SK-N-SH (cell line): Measurements from ENCODE around the gene RNF214. TPM values are rescaled to one million over a fixed set of nuclear protein-coding genes. Genes with fewer than 3 reads are reported as not detected.

Experiments
- CTCF ChIA-PET: fragments of 300-600, 350-600 bp; formaldehyde crosslinking; extraction: SDS; loops from one replicate; lab custom pipeline; 2021; lab: Yijun Ruan, JAX
- POLR2A ChIA-PET: fragments of 350-600 bp; sonication (Branson Sonifier 250); formaldehyde crosslinking; extraction: SDS; loops from one replicate; lab custom pipeline; 2020; ENCODE audit warnings: antibody characterized with exemption, inconsistent platforms; lab: Yijun Ruan, JAX
- DNase-seq: peaks from one replicate; pipeline ENCODE4 v3.0.0; 2012
- H2AFZ ChIP-seq: fragments of 200-600 bp; sonication (generic); 2 replicates; pipeline ENCODE4 v1.8.1; 2016; ENCODE audit warnings: antibody characterized with exemption, mild to moderate bottlenecking, low read depth
- H3F3A ChIP-seq: fragments of 200-600 bp; sonication (generic); replicated peaks from 2 replicates; pipeline ENCODE3; 2016; ENCODE audit warnings: antibody characterized with exemption, mild to moderate bottlenecking; ENCODE audit not compliant: insufficient read depth
- H3K27ac ChIP-seq, 2 experiments: fragments of 200-500 bp in 1 of 2; fragments of 200-600 bp in 1 of 2; sonication (Bioruptor generic) in 1 of 2; sonication (generic), shearing (Covaris generic) in 1 of 2; 2 replicates each; pipeline versions ENCODE4 v1.5.1 to v1.6.1; 2014 to 2016; ENCODE audit warnings: low read depth in 2 of 2, inconsistent platforms in 1 of 2, low read length in 1 of 2, mild to moderate bottlenecking in 1 of 2, mixed read lengths in 1 of 2
- H3K27me3 ChIP-seq: fragments of 200-600 bp; sonication (generic), shearing (Covaris generic); 2 replicates; pipeline ENCODE4 v1.6.1; 2016; ENCODE audit warnings: mixed run types; ENCODE audit not compliant: insufficient read depth
- H3K36me3 ChIP-seq, 2 experiments: fragments of 200-500 bp in 1 of 2; fragments of 200-600 bp in 1 of 2; sonication (Bioruptor generic) in 1 of 2; sonication (generic) in 1 of 2; replicated peaks in 1 of 2; 2 replicates each; pipeline versions ENCODE3 to v1.5.1; 2014 to 2016; ENCODE audit warnings: low read length in 1 of 2, mild to moderate bottlenecking in 1 of 2; ENCODE audit not compliant: insufficient read depth in 2 of 2, control insufficient read depth in 1 of 2
- H3K4me1 ChIP-seq, 2 experiments: fragments of 200-500 bp in 1 of 2; fragments of 200-600 bp in 1 of 2; sonication (Bioruptor generic) in 1 of 2; sonication (generic), shearing (Covaris generic) in 1 of 2; 2 replicates each; pipeline versions ENCODE4 v1.5.1 to v1.6.1; 2014 to 2016; ENCODE audit warnings: low read depth in 1 of 2, low read length in 1 of 2, mixed run types in 1 of 2; ENCODE audit not compliant: insufficient read depth in 2 of 2, control insufficient read depth in 1 of 2
- H3K4me2 ChIP-seq: fragments of 200-600 bp; sonication (generic), shearing (Covaris generic); 2 replicates; pipeline ENCODE4 v1.6.1; 2017; ENCODE audit warnings: mixed run types
- H3K4me3 ChIP-seq, 2 experiments: fragments of 200-500 bp in 1 of 2; fragments of 200-600 bp in 1 of 2; sonication (Bioruptor generic) in 1 of 2; sonication (generic), shearing (Covaris generic) in 1 of 2; 2 replicates each; pipeline versions ENCODE4 v1.5.1 to v1.8.1; 2014 to 2016; ENCODE audit warnings: low read depth in 2 of 2, inconsistent platforms in 1 of 2, low read length in 1 of 2, mild to moderate bottlenecking in 1 of 2, mixed read lengths in 1 of 2, moderate library complexity in 1 of 2
- H3K79me2 ChIP-seq: fragments of 200-600 bp; sonication (generic); 2 replicates; pipeline ENCODE4 v1.8.1; 2017; ENCODE audit warnings: mild to moderate bottlenecking; ENCODE audit not compliant: insufficient read depth
- H3K9ac ChIP-seq: fragments of 200-600 bp; sonication (generic); 2 replicates; pipeline ENCODE4 v1.6.1; 2017; ENCODE audit warnings: mixed run types
- H3K9me2 ChIP-seq: fragments of 200-600 bp; sonication (generic); 2 replicates; pipeline ENCODE4 v1.6.1; 2017; ENCODE audit warnings: mixed run types
- H3K9me3 ChIP-seq: fragments of 200-600 bp; sonication (generic); 2 replicates; pipeline ENCODE4 v1.6.1; 2017; ENCODE audit warnings: mixed run types, mild to moderate bottlenecking, moderate library complexity
- H4K20me1 ChIP-seq: fragments of 200-600 bp; sonication (generic); 2 replicates; pipeline ENCODE4 v1.6.1; 2017; ENCODE audit warnings: mild to moderate bottlenecking, mixed run types; ENCODE audit not compliant: insufficient read depth
- EP300 ChIP-seq, 2 experiments: IDR thresholded peaks; 2 replicates each; pipeline versions ENCODE4 v1.4.0 to v1.6.1; 2012; ENCODE audit warnings: borderline replicate concordance in 1 of 2, low read depth in 1 of 2, low read length in 1 of 2
- FOSL2 ChIP-seq: IDR thresholded peaks from 2 replicates; pipeline ENCODE4 v1.4.0; 2012; ENCODE audit warnings: low read depth, mild to moderate bottlenecking, moderate library complexity, borderline replicate concordance
- FOXJ3 ChIP-seq: sonication (generic); formaldehyde crosslinking; IDR thresholded peaks from 2 replicates; pipeline ENCODE4 v1.5.1; 2020; ENCODE audit warnings: mild to moderate bottlenecking, missing genetic modification reagents
- GABPA ChIP-seq: IDR thresholded peaks from 2 replicates; pipeline ENCODE4 v1.4.0; 2012; ENCODE audit warnings: low read depth, mild to moderate bottlenecking
- GATA2 ChIP-seq: sonication (generic); formaldehyde crosslinking; IDR thresholded peaks from 2 replicates; pipeline ENCODE4 v1.5.0; 2020; ENCODE audit warnings: mild to moderate bottlenecking, missing genetic modification reagents
- JUND ChIP-seq: IDR thresholded peaks from 2 replicates; pipeline ENCODE4 v1.4.0; 2012
- MEF2A ChIP-seq: IDR thresholded peaks from 2 replicates; pipeline ENCODE4 v1.4.0; 2012; ENCODE audit warnings: low read depth, borderline replicate concordance
- NFIC ChIP-seq: IDR thresholded peaks from 2 replicates; pipeline ENCODE4 v1.4.0; 2012; ENCODE audit warnings: borderline replicate concordance
- NRF1 ChIP-seq: IDR thresholded peaks from 2 replicates; pipeline ENCODE4 v1.6.1; 2012; ENCODE audit warnings: low read depth, mild to moderate bottlenecking, low read length
- RFX5 ChIP-seq: IDR thresholded peaks from 2 replicates; pipeline ENCODE4 v1.6.1; 2012; ENCODE audit warnings: mild to moderate bottlenecking, improper control_type of control experiment, low read length
- SIN3A ChIP-seq: IDR thresholded peaks from 2 replicates; pipeline ENCODE4 v1.6.1; 2012; ENCODE audit warnings: low read depth, mild to moderate bottlenecking, low read length, moderate library complexity, borderline replicate concordance
- TCF12 ChIP-seq: IDR thresholded peaks from 2 replicates; pipeline ENCODE4 v1.4.0; 2012
- TEAD4 ChIP-seq: IDR thresholded peaks from 2 replicates; pipeline ENCODE4 v1.4.0; 2012; ENCODE audit warnings: mild to moderate bottlenecking, borderline replicate concordance; ENCODE audit not compliant: insufficient read depth
- USF1 ChIP-seq: IDR thresholded peaks from 2 replicates; pipeline ENCODE4 v1.4.0; 2012; ENCODE audit warnings: low read depth, borderline replicate concordance
- YY1 ChIP-seq: IDR thresholded peaks from 2 replicates; pipeline ENCODE4 v1.4.0; 2012; ENCODE audit warnings: low read depth, mild to moderate bottlenecking
- WGBS: methylation state at CpG from one replicate; pipeline ENCODE4 v1.1.6; 2017; ENCODE audit warnings: low lambda C conversion rate; 5-methylcytosine and 5-hydroxymethylcytosine counted together
- polyA plus RNA-seq, 3 experiments: library from polyadenylated mRNA; depleted of rRNA; stranded (reverse); fragments of >200 nt; gene quantifications; 2 replicates each; pipeline ENCODE4 v1.2.3, GENCODE V29; 2012
- TF ChIP-seq, protein P1 (sequence below): fragments of 150-350 bp; IDR thresholded peaks from 2 replicates; pipeline ENCODE4 v1.6.1; 2016; ENCODE audit warnings: mild to moderate bottlenecking, low read depth, low read length
- TF ChIP-seq, protein P2 (sequence below): IDR thresholded peaks from 2 replicates; pipeline ENCODE4 v1.4.0; 2012; ENCODE audit warnings: low read depth, borderline replicate concordance
- TF ChIP-seq, protein P3 (sequence below): fragments of 150-350 bp; IDR thresholded peaks from 2 replicates; pipeline ENCODE4 v1.6.1; 2017; ENCODE audit warnings: antibody characterized with exemption, low read length, low read depth, borderline replicate concordance
- TF ChIP-seq, protein P4 (sequence below): IDR thresholded peaks from 2 replicates; pipeline ENCODE4 v1.4.0; 2012; ENCODE audit warnings: low read depth
- TF ChIP-seq, protein P5 (sequence below): IDR thresholded peaks from 2 replicates; pipeline ENCODE4; 2012

The RNF214 gene
- polyA plus RNA-seq, 1 of the 3 experiments (the other 2 are of a cell fraction), result 15.4 TPM

GRCh38 chr11:117281869-117282268 lies 49.4 kb downstream of the RNF214 start:
- H3K9ac ChIP-seq, result no peak overlapping the region; the same call in 1 of the 2 replicates
- H3K4me1 ChIP-seq, result peaks cover 0 to 24% of the 10 kb centered on the region in 2 experiments; a peak in 2 of 4 replicates
- H3F3A ChIP-seq, result peaks cover 31% of the 10 kb centered on the region
- H3K27me3 ChIP-seq, result no peaks in the 10 kb centered on the region
- H3K36me3 ChIP-seq, result peaks cover 39 to 46% of the 10 kb centered on the region in 2 experiments
- WGBS, result 96% methylated on average over 7 of the region's 7 CpGs
- H3K4me3 ChIP-seq, result no peak overlapping the region
- peak overlapping the region; percentile 65 for H3K4me2 ChIP-seq
- H3K9me2 ChIP-seq, result no peaks in the 10 kb centered on the region
- DNase-seq, result no peak
- ChIA-PET CTCF (no interaction called here), POLR2A (no interaction called here)
- H3K79me2 ChIP-seq, result peaks cover 3% of the 10 kb centered on the region
- H3K27ac ChIP-seq, result peak overlapping the region in 1 of 2 experiments; percentile 86; a peak in 2 of 4 replicates
- TF ChIP-seq, protein P1, sequence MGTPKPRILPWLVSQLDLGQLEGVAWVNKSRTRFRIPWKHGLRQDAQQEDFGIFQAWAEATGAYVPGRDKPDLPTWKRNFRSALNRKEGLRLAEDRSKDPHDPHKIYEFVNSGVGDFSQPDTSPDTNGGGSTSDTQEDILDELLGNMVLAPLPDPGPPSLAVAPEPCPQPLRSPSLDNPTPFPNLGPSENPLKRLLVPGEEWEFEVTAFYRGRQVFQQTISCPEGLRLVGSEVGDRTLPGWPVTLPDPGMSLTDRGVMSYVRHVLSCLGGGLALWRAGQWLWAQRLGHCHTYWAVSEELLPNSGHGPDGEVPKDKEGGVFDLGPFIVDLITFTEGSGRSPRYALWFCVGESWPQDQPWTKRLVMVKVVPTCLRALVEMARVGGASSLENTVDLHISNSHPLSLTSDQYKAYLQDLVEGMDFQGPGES, result no peak
- no peak for TF ChIP-seq RFX5
- TF ChIP-seq, protein P2, sequence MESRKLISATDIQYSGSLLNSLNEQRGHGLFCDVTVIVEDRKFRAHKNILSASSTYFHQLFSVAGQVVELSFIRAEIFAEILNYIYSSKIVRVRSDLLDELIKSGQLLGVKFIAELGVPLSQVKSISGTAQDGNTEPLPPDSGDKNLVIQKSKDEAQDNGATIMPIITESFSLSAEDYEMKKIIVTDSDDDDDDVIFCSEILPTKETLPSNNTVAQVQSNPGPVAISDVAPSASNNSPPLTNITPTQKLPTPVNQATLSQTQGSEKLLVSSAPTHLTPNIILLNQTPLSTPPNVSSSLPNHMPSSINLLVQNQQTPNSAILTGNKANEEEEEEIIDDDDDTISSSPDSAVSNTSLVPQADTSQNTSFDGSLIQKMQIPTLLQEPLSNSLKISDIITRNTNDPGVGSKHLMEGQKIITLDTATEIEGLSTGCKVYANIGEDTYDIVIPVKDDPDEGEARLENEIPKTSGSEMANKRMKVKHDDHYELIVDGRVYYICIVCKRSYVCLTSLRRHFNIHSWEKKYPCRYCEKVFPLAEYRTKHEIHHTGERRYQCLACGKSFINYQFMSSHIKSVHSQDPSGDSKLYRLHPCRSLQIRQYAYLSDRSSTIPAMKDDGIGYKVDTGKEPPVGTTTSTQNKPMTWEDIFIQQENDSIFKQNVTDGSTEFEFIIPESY, result no peak
- no peak for TF ChIP-seq TEAD4
- no peak for TF ChIP-seq JUND
- TF ChIP-seq FOXJ3, result no peak
- TF ChIP-seq, protein P3, sequence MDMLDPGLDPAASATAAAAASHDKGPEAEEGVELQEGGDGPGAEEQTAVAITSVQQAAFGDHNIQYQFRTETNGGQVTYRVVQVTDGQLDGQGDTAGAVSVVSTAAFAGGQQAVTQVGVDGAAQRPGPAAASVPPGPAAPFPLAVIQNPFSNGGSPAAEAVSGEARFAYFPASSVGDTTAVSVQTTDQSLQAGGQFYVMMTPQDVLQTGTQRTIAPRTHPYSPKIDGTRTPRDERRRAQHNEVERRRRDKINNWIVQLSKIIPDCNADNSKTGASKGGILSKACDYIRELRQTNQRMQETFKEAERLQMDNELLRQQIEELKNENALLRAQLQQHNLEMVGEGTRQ, result no peak
- no peak for TF ChIP-seq YY1
- no peak for TF ChIP-seq FOSL2
- no peak for TF ChIP-seq SIN3A
- no peak for TF ChIP-seq USF1
- TF ChIP-seq GATA2 (CRISPR knock-in tag), result no peak
- no peak for TF ChIP-seq NFIC
- TF ChIP-seq, protein P4, sequence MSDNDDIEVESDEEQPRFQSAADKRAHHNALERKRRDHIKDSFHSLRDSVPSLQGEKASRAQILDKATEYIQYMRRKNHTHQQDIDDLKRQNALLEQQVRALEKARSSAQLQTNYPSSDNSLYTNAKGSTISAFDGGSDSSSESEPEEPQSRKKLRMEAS, result no peak
- TF ChIP-seq GABPA, result no peak
- TF ChIP-seq, protein P5, sequence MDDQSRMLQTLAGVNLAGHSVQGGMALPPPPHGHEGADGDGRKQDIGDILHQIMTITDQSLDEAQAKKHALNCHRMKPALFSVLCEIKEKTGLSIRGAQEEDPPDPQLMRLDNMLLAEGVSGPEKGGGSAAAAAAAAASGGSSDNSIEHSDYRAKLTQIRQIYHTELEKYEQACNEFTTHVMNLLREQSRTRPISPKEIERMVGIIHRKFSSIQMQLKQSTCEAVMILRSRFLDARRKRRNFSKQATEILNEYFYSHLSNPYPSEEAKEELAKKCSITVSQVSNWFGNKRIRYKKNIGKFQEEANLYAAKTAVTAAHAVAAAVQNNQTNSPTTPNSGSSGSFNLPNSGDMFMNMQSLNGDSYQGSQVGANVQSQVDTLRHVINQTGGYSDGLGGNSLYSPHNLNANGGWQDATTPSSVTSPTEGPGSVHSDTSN, result no peak
- TF ChIP-seq NRF1, result no peak
- TF ChIP-seq TCF12, result no peak
- TF ChIP-seq MEF2A, result no peak
- no peak for TF ChIP-seq EP300 (IDR thresholded peaks at IDR 0.05; ENCODE audit: borderline replicate concordance in 1 of 2, low read depth in 1 of 2, low read length in 1 of 2)
- H4K20me1 ChIP-seq, result no peaks in the 10 kb centered on the region; the same call in 1 of the 2 replicates
- H2AFZ ChIP-seq, result no peak overlapping the region
- no peaks in the 10 kb centered on the region for H3K9me3 ChIP-seq
